ENCODE measurements around the gene ETF1. TPM values are rescaled to one million over a fixed set of nuclear protein-coding genes. Genes with fewer than 3 reads are reported as not detected.
"Not testable (repeated sequence)": the region's sequence is repeated elsewhere in the genome, so short reads cannot be mapped to it uniquely, and the experiment has no call there.

ETF1 gene
- total RNA-seq, 6 experiments from 2014 or later = 133 to 153 (median 148) TPM

DNA sequence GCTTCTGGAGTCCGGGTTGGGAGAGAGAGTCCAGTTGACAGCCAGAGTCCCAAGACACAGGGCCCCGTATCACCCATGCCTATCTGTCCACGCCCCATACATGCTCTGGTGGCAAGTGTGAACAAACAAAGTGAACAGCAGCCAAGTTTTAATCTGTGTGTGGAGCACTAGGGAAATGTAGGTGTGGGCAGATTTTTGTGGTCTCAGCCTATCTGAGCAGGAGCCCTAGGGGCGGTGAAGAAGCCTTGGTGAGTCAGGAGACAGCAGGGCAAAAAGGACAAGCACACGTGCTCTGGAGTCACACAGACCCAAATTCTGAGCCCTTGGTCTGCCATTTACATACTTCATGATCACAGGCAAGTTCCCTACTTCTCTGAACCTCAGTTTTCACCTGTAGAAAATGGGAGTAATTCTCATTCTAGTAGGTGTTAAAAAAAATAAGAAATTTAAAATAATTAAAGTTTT lies 54.5 kb downstream of the ETF1 start:
- DNase-seq = peak; percentile 72
- Mint-ChIP-seq H3K4me1 (ENCODE audit: low read depth) (peaks cover 35% of the 10 kb centered on the region), H3K27me3 (ENCODE audit: insufficient read depth) (no peaks in the 10 kb centered on the region; the same call in 1 of the 2 replicates), H3K9me3 (no peaks in the 10 kb centered on the region), H3K27ac (peak overlapping the region; percentile 55), H3K4me3 (no peak overlapping the region), H3K36me3 (ENCODE audit: low read depth) (no peaks in the 10 kb centered on the region)
- TF ChIP-seq, protein P1, sequence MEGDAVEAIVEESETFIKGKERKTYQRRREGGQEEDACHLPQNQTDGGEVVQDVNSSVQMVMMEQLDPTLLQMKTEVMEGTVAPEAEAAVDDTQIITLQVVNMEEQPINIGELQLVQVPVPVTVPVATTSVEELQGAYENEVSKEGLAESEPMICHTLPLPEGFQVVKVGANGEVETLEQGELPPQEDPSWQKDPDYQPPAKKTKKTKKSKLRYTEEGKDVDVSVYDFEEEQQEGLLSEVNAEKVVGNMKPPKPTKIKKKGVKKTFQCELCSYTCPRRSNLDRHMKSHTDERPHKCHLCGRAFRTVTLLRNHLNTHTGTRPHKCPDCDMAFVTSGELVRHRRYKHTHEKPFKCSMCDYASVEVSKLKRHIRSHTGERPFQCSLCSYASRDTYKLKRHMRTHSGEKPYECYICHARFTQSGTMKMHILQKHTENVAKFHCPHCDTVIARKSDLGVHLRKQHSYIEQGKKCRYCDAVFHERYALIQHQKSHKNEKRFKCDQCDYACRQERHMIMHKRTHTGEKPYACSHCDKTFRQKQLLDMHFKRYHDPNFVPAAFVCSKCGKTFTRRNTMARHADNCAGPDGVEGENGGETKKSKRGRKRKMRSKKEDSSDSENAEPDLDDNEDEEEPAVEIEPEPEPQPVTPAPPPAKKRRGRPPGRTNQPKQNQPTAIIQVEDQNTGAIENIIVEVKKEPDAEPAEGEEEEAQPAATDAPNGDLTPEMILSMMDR (IDR thresholded peaks at IDR 0.05) = no peak

DNA sequence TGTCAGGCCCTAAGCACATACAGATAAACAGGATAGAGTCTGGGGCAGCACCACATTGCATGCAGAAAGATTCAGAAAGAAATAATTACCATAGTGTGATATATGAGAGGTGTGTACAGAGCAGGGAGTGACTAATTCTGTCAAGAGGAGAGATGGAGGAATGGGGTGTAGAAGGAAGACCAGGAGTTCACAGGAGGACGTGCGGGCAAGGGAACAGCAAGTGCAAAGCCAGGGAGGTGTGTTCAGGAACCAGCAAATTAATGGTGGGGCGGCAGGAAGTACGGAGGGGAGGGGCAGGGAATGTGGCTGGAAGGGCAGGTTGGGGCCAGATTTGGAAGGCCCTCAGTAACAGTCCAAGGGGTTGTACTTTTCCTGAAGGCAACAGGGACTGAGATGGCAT lies 60.4 kb downstream of the ETF1 start:
- TF ChIP-seq, protein P1 (IDR thresholded peaks at IDR 0.05) = no peak
- Mint-ChIP-seq H3K27me3 (ENCODE audit: insufficient read depth) (peaks cover 8% of the 10 kb centered on the region), H3K4me1 (ENCODE audit: low read depth) (peaks cover 16% of the 10 kb centered on the region), H3K4me3 (no peak overlapping the region), H3K36me3 (ENCODE audit: low read depth) (no peaks in the 10 kb centered on the region), H3K27ac (no peak overlapping the region), H3K9me3 (no peaks in the 10 kb centered on the region)
- no peak for DNase-seq

DNA sequence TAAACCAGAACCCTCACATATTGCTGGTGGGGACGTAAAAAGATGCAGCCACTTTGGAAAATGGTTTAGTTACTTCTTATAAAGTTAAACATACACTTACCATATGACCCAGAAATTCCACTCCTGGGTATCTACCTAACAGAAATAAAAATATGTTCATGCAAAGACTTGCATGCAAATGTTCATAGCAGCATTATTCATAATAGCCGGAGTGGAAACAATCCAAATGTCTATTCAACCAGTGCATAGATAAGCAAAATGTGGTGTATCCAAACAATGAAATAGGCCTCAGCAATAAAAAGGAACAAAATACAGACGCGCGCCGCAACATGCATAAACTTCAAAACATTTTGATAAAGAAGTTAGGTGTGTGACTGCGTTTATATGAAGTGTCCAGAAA lies 66.1 kb downstream of the ETF1 start:
- no peak for DNase-seq
- Mint-ChIP-seq H3K9me3 (peaks cover 4% of the 10 kb centered on the region; the same call in 1 of the 2 replicates), H3K4me1 (ENCODE audit: low read depth) (no peaks in the 10 kb centered on the region), H3K27ac (no peak overlapping the region), H3K27me3 (ENCODE audit: insufficient read depth) (peaks cover 20% of the 10 kb centered on the region), H3K36me3 (ENCODE audit: low read depth) (no peaks in the 10 kb centered on the region), H3K4me3 (no peak overlapping the region)
- TF ChIP-seq, protein P1 (IDR thresholded peaks at IDR 0.05) = no peak

DNA sequence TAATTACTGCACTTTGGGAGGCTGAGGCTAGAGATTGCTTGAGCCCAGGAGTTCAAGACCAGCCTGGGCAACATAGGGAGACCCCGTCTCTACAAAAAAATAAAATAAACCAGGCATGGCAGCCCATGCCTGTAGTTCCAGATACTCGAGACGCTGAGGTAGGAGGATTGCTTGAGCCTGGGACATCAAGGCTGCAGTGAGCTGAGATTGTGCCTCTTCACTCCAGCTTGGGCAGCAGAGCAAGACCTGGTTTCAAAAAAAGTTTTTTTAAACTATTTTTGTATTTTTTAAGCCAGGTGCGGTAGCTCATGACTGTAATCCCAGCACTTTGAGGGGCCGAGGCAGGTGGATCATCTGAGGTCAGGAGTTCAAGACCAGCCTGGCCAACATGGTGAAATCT lies 69.9 kb downstream of the ETF1 start:
- not testable (repeated sequence) for H3K36me3 Mint-ChIP-seq (ENCODE audit: low read depth); H3K4me3 Mint-ChIP-seq; H3K27ac Mint-ChIP-seq
- Mint-ChIP-seq H3K4me1 (ENCODE audit: low read depth) (peaks cover 13% of the 10 kb centered on the region), H3K9me3 (peaks cover 37% of the 10 kb centered on the region), H3K27me3 (ENCODE audit: insufficient read depth) (peaks cover 51% of the 10 kb centered on the region)
- DNase-seq = peak; percentile 6

DNA sequence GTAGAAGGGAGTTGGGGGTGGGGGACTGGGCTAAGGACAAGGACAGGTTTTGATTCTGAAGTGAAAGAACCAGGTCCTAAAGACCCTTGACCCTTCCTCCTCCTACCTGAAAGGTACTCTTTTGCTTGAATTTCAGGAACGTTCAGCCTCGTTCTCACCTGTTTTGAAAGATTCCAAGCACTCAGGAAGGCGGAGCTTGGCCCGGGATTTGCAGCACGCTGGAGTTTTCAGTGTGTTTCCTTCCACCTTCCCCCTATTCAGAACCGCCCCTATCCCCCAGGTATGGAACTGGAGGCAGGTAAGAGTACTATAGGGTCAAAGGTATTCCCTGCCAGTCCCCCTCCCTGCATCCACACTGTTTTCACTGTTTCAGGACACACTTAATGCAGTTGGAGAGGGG lies 70.7 kb downstream of the ETF1 start:
- TF ChIP-seq, protein P1 (IDR thresholded peaks at IDR 0.05) = no peak
- Mint-ChIP-seq H3K36me3 (ENCODE audit: low read depth) (peaks cover 16% of the 10 kb centered on the region), H3K27ac (peak overlapping the region; percentile 45; the same call in 1 of the 2 replicates), H3K27me3 (ENCODE audit: insufficient read depth) (peaks cover 57% of the 10 kb centered on the region), H3K9me3 (peaks cover 45% of the 10 kb centered on the region), H3K4me1 (ENCODE audit: low read depth) (peaks cover 21% of the 10 kb centered on the region), H3K4me3 (peak overlapping the region; percentile 49; the same call in 1 of the 2 replicates)
- DNase-seq = peak; percentile 8

DNA sequence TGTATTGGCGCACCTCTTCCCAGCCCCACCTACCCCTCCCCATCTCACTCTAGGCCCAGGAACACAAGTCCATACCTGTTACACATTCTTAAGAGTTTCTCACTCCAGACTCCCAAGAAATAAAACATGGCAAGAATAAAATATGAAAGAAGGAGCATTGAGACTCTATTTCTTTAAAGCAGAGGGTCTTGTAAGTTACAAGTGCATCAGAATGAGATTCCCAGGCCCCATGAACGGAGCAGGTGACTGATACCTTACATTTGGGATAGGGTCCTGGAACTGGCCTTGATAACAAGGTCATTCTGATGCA lies 72.0 kb downstream of the ETF1 start:
- no peak for DNase-seq
- H3K36me3 Mint-ChIP-seq (ENCODE audit: low read depth) = peaks cover 26% of the 10 kb centered on the region
- TF ChIP-seq, protein P1 (IDR thresholded peaks at IDR 0.05) = no peak
- peaks cover 71% of the 10 kb centered on the region for H3K27me3 Mint-ChIP-seq (ENCODE audit: insufficient read depth)
- H3K9me3 Mint-ChIP-seq = peaks cover 56% of the 10 kb centered on the region
- H3K4me1 Mint-ChIP-seq (ENCODE audit: low read depth) = peaks cover 31% of the 10 kb centered on the region
- peak overlapping the region; percentile 74 for H3K27ac Mint-ChIP-seq
- H3K4me3 Mint-ChIP-seq = peak overlapping the region; percentile 89

Measured in HFFc6 (cell line).